Endothelial cell (in vitro differentiated cells): ENCODE results near the gene USP36. TPM values are rescaled to one million over a fixed set of nuclear protein-coding genes. Genes with fewer than 3 reads are reported as not detected.

ENCODE experiments used
- DNase-seq: peaks from one replicate; pipeline ENCODE4 v3.0.0; 2021; ENCODE audit warnings: low spot score
- H3K27ac Mint-ChIP-seq: one replicate; pipeline ENCODE4 v1.8.0; 2021; ENCODE audit warnings: mixed read lengths, inconsistent platforms; ENCODE audit not compliant: unreplicated experiment
- H3K27me3 Mint-ChIP-seq: one replicate; pipeline ENCODE4 v1.8.0; 2021; ENCODE audit warnings: mild to moderate bottlenecking, moderate library complexity, mixed read lengths, inconsistent platforms; ENCODE audit not compliant: unreplicated experiment
- H3K36me3 Mint-ChIP-seq: one replicate; pipeline ENCODE4 v1.8.0; 2021; ENCODE audit warnings: mild to moderate bottlenecking, low read depth, mixed read lengths, inconsistent platforms; ENCODE audit not compliant: unreplicated experiment
- H3K4me1 Mint-ChIP-seq: one replicate; pipeline ENCODE4 v1.8.0; 2021; ENCODE audit warnings: mild to moderate bottlenecking, mixed read lengths, inconsistent platforms; ENCODE audit not compliant: unreplicated experiment
- H3K4me3 Mint-ChIP-seq: one replicate; pipeline ENCODE4 v1.8.0; 2021; ENCODE audit warnings: mild to moderate bottlenecking, mixed read lengths, inconsistent platforms; ENCODE audit not compliant: unreplicated experiment
- H3K9me3 Mint-ChIP-seq: one replicate; pipeline ENCODE4 v1.8.0; 2021; ENCODE audit warnings: mixed read lengths, inconsistent platforms; ENCODE audit not compliant: unreplicated experiment
- CTCF ChIP-seq: fragments of 200-600 bp; sonication (generic); IDR thresholded peaks from one replicate; pipeline ENCODE4 v1.5.0; 2021; ENCODE audit warnings: antibody characterized with exemption; ENCODE audit not compliant: unreplicated experiment
- total RNA-seq: library from RNA; stranded (reverse); fragmentation: NEBNext Ultra II Directional; extraction: Animal tissue kit (Norgen Biotek cat#: 25700); gene quantifications from one replicate; pipeline ENCODE4 v1.2.1, GENCODE V29; 2021; ENCODE audit not compliant: unreplicated experiment

USP36 gene
- total RNA-seq, 1 donor from 2014 or later: 56.7 TPM

- no peaks in the 10 kb centered on the region for H3K9me3 Mint-ChIP-seq
- H3K27me3 Mint-ChIP-seq: no peaks in the 10 kb centered on the region
- no peak for TF ChIP-seq CTCF
- no peaks in the 10 kb centered on the region for H3K36me3 Mint-ChIP-seq
- no peak overlapping the region for H3K27ac Mint-ChIP-seq
- no peaks in the 10 kb centered on the region for H3K4me1 Mint-ChIP-seq
- H3K4me3 Mint-ChIP-seq: no peak overlapping the region
- DNase-seq: no peak
Observed at GRCh38 chr17:78847052-78847451, 6.4 kb upstream of the USP36 start.

- Mint-ChIP-seq H3K9me3 (no peaks in the 10 kb centered on the region), H3K36me3 (peaks cover 6% of the 10 kb centered on the region), H3K4me3 (no peak overlapping the region), H3K27ac (no peak overlapping the region), H3K27me3 (peaks cover 5% of the 10 kb centered on the region), H3K4me1 (peaks cover 9% of the 10 kb centered on the region)
- DNase-seq: no peak
- no peak for TF ChIP-seq CTCF
Observed at GRCh38 chr17:78844301-78845005, 3.8 kb upstream of the USP36 start.

- H3K27me3 Mint-ChIP-seq: peaks cover 11% of the 10 kb centered on the region
- peak; percentile 78 for TF ChIP-seq CTCF
- no peaks in the 10 kb centered on the region for H3K9me3 Mint-ChIP-seq
- DNase-seq: peak; percentile 55
- H3K27ac Mint-ChIP-seq: no peak overlapping the region
- H3K4me3 Mint-ChIP-seq: no peak overlapping the region
- H3K4me1 Mint-ChIP-seq: peaks cover 18% of the 10 kb centered on the region
- peaks cover 11% of the 10 kb centered on the region for H3K36me3 Mint-ChIP-seq
Observed at GRCh38 chr17:78842881-78843565, 2.4 kb upstream of the USP36 start.

- H3K36me3 Mint-ChIP-seq: peaks cover 29% of the 10 kb centered on the region
- H3K4me3 Mint-ChIP-seq: peak overlapping the region; percentile 89
- H3K9me3 Mint-ChIP-seq: no peaks in the 10 kb centered on the region
- no peak for TF ChIP-seq CTCF
- peaks cover 18% of the 10 kb centered on the region for H3K4me1 Mint-ChIP-seq
- DNase-seq: no peak
- H3K27ac Mint-ChIP-seq: no peak overlapping the region
- peaks cover 11% of the 10 kb centered on the region for H3K27me3 Mint-ChIP-seq
Observed at GRCh38 chr17:78840530-78840779, 159 bp downstream of the USP36 start.
